KG1 (cell line): ENCODE data around the gene MRNIP.
A peak's percentile ranks its signal among the peaks of the same experiment; 100 is the strongest.
"Not testable (repeated sequence)": the region's sequence is repeated elsewhere in the genome, so short reads cannot be mapped to it uniquely, and the experiment has no call there.

Experiments
- DNase-seq: peaks from one replicate; lab custom pipeline; 2025; lab: John Stamatoyannopoulos, UW

Gene MRNIP

DNA sequence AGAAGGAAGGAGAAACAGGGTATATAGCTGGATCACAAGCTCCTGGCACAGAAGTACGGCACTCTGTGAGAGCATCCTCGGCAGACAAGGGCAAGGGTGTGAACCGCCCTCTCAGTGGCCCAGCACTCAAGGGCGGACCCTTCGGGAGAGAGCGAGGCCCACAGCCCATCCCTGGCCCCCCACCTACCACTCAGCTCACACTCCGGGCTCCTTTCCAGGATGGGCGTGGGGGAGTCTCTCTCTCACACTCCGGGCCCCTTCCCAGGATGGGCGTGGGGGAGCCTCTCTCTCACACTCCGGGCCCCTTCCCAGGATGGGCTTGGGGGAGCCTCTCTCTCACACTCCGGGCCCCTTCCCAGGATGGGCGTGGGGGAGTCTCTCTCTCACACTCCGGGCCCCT lies 12.9 kb upstream of the MRNIP start:
- DNase-seq, result not testable (repeated sequence)

GRCh38 chr5:179870952-179871351 lies 12.3 kb upstream of the MRNIP start:
- DNase-seq, result no peak

DNA sequence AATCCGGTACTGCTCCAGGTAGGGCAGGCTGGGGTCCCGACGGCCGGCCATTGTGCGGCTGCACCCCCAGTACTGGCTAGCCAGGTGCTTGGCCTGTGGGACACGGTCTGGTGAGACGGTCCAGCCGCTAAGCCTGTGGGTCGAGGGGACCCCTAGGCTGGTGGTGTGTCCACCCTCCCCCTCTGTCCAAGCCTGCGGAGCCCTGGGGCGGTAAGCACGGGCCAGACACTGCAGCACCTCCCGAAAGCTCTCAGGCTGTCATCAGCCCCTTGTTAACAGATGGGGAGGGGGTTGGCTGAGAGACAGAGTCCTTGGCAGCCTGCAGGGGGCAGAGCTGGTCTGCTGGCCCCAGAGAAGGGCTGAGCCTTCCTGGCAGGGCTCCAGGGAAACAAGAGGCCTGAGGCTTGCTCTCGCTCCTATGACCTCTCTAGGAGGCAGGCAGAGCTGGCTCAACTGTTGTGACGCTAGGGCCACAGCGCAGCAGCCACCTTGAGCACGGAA lies 11.8 kb upstream of the MRNIP start:
- no peak for DNase-seq

DNA sequence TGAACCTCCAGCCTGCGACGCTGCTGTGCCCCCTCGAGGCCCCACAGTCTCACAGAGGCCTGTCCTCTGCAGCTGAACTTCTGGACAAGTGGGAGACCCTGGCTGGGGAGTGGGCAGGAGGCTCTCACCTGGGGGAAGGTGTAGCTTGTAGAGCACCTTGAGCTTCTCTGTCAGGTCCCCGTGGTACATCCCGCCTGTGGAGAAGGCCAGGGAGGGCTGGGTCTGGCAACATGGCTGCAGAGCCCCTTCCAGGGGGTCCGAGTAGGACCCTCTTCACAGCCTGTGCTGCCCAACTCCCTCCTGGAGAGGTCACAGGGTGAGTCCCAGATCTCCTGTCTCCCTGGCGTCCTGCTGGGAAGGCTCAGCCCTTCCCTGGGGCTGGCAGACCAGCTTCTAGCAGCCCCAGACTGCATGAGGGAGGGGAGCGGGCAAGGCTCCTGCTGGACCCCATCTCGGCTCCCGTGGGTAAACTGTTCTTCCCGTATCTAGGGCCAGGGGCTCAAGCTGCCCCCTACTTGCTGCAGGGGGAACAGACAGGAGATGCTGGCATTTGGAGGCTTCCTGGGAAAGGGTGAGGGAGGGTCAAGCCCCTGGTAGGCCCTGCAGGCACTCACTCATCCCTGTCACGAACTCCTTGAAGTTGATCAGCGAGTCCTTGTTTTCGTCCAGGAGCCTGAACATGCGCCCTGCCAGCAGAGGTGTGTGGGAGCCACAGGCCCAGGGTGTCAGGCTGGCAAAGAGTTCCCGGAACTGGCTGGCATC lies 11.2 kb upstream of the MRNIP start:
- no peak for DNase-seq

GRCh38 chr5:179869101-179869500 lies 10.5 kb upstream of the MRNIP start:
- DNase-seq, result no peak

DNA sequence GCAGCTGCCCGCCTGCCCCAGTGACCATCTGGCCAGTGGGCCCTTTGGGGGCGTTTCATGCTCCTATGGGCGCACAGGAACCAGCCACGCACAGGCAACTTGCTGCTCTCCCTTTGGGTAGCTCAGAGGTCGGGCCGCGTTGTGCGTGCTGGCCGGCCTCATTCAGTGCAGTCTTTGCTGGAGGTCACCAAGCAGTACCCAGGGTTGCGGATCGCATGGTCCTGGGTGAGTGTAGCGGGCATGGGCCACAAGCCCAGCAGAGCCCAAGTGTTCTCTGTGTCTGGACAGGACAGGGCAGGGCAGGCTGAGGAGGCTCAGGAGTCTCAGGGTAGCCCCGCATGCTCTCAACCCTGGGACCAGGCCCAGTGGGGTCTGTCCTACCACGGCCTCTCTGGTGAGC lies 9.9 kb upstream of the MRNIP start:
- no peak for DNase-seq

DNA sequence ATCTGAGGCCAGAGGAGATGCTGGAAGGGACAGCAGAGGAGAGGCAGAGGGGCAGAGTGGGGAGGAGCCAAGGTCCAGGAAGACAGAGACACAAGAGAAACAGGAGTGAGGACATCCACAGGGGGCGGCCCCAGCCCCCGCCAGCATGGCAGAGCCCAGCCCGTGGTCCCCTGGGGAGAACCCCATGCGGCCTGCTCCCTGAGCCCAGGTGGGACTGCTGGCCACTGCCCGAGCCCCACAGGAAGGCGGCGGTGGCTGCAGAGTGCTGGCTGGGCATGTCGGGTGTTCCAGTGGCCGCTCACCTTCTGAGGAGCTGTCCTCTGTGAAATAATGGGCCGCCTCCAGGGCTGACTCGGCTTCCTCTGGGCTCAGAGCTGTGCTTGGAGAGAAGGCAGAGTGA lies 8.9 kb upstream of the MRNIP start:
- DNase-seq, result no peak

- no peak for DNase-seq
These were observed 8.5 kb upstream of the MRNIP start for GRCh38 chr5:179867079-179867465.

DNA sequence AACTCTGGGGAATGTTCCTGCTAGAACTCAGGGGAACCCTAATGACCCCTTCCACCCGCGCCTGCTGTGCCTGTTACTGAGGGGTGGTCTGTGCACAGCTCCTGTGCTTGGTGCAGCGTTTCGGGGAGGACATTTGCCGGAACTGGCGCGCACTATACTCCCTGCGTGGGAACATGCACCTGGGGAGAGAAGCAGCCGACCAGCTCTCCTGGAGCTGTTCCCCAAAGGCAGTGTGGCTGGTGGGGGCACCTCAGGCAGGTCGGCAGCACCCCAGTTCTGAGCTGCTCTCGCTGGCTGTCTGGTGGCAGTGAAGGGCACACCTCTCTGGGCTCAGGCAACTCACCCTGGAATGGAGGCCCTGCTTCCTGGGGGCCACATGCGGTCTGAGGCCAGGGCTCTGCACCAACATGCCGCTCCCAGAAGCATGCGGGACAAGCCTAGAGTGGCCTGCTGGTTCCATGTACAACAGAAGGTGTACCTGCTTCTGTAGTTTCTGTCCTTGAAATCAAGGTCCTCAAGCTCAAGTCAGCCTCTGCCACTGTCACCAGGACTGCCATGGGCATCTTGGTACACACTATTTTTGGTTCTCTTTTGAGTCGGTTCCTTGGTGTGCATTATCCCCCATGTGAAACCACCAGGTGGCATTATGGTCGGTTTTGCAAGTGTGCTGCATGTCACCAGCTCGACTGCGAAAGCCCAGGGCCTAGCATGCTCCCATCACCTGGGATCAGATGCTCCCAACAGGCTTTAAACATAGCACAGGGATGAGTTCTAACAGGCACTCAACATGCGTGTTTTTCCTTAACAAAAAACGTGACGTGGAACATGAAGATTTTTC lies 7.8 kb upstream of the MRNIP start:
- DNase-seq, result no peak

DNA sequence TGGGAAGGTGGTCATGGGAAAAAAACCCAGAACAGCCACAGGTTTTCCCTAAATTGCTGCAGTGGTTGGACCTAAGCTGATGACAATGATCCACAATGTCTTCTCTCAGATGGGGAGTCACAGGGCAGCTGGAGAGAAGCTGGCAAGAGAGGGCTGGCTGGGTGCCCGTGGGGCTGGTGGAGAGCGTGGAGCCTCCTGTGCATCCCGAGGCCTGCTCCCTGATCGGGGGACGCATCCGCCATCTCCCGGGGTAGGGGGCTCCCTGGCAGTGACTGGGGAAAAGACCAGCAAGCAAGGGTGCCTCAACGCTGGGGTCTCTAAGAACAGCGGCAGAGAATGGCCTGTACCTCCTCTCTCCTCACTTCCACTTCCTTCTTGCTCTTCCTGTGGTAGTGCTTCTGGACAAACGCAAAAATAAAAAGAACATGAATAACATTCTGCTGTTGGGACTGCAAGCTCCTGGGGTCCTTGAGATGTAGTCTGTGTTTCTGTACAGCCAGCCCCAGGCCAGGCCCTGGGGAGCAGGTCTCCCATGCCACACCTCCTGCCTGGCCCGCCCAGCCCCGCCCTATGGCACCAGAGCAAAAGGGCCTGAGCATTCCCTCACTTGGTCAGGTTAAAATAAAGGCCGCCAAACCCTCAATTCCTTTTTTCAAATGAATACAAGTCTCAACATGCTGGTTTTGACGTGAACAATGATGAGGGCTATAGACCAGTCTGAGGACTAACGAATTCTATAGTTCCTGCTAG lies 7.0 kb upstream of the MRNIP start:
- DNase-seq, result no peak

DNA sequence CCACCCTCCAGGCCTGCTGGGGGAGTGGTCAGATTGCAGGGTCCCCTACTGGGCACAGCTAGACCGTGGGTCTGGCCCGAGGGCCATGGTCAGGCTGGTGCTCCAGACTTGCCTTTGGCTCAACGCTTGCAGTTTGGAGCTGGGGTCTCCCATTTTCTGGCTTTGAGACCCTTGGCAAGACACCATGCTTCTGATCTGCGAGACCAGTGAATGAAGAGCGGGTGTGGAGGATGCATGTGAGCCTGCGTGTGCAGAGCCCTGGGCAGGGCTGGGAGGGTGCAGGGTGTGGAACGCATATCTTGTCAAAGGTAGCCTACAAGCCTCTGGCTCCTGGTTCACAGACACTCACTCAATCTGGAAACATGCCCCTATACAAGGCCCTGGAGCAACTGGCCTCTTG lies 6.1 kb upstream of the MRNIP start:
- no peak for DNase-seq

DNA sequence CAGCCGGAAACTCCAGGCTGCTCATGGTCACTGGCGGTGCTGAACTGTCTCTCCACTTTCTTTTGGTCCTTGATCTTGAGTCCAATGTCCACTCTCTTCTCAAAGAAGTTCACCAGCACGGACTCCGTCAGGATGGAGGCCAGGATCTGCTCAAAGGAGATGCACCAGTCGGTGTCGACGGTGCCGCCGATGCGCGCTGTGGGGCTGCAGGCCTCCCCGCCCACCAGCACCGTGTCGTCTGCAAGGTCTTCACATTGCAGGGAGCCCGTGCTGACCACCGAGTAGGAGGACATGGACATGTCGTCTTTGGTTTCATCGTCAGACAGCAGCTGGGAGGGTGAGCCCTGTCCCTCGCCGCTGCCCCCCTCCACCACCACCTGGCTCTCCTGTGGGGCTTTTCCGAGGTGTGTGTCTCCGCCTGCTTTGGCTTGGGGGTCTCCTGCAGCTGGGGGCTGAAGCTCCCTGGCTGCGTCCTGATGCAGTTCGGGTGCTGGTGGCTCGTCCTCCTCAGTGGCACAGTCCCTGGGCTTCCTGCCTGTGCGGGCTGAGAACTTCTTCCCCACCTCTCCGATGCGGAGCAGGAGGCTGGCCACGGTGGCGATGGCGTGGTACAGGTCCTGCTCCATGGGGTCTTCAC lies 5.0 kb upstream of the MRNIP start:
- no peak for DNase-seq

DNA sequence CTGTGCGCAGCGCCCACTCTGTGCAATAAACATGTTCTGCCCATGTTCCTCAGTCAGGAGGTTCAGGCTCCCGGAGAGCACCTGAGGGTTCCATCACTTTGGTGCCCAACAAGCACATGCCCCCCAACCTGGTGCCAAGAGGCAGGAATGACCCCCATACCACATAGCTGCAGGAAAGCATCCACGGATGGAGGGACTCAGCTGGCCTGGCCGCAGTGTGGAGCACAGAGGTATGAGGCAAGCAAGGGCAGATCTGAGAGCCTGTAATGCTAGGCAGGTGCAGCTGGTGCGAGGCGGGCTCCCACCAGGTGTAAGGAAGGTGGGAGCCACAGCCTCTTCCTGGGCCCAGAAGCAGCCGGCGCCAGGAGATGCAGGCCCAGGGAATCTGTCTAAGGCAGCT lies 4.3 kb upstream of the MRNIP start:
- no peak for DNase-seq

GRCh38 chr5:179862296-179862695 lies 3.7 kb upstream of the MRNIP start:
- DNase-seq, result no peak

- DNase-seq, result no peak
These were observed 1.7 kb upstream of the MRNIP start for GRCh38 chr5:179860301-179860700.

DNA sequence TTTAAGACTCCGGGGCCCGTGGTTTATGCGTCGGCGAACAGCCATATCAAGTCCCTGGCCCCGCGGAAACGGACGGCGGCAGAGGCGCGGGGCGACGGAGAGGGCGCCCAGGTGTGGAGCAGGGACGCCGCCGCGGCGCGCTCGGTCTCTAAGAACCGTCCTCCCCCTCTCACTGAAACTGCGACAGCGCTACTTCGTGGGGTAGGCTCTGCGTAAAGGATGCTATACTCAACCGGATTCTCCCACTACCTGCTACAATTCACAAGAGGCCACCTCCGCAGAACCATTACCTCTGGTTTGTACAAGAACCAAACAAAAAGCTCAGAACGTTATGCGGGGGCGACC lies 404 bp downstream of the MRNIP start:
- DNase-seq, result peak; percentile 38

GRCh38 chr5:179854356-179854755 lies 4.3 kb downstream of the MRNIP start:
- no peak for DNase-seq

DNA sequence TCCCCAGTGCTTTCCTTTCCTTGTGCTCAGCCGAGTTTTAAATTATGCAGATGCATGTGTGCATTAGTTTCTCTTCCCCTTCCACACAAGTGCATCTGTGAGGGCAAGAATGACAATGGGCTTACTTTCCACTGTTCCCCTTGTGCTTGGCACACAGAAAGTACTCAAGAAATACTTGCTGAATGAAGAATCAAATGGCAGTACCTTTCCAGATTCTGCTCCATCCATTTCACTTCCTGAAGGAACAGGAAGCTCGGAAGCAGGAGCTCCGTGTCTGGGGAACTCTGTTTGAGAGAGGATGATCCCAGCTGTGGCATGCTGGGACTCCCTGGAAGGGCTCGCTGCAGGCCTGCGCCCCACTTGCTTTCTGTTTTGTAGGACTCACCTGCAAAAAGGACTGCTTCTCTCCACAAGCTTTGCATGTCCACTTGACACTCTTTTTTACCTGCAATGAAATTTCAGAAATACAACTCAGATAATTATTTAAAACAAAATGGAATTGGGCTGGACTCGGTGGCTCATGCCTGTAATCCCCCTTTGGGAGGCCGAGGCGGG lies 5.5 kb downstream of the MRNIP start:
- DNase-seq, result no peak

GRCh38 chr5:179841621-179842020 lies 17.0 kb downstream of the MRNIP start:
- DNase-seq, result no peak

DNA sequence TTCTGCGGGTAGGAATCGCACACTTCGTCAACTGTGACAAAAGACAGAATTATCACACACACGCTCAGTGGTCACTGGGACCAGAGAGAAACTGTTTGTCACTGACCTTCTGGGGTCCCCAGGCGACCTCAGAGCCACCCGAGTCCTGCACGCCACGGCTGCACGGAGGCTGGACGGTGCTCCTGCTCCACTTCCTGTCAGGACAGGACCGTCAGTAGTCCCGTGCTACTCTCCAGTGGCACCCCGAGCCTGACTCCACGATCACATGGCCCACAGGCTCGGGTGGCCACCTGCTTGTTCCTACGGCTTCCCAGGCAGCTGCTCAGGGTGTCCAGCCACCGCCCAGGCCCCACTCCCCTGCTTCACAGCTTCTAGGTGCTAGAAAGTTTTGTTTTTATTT lies 17.9 kb downstream of the MRNIP start:
- DNase-seq, result no peak

DNA sequence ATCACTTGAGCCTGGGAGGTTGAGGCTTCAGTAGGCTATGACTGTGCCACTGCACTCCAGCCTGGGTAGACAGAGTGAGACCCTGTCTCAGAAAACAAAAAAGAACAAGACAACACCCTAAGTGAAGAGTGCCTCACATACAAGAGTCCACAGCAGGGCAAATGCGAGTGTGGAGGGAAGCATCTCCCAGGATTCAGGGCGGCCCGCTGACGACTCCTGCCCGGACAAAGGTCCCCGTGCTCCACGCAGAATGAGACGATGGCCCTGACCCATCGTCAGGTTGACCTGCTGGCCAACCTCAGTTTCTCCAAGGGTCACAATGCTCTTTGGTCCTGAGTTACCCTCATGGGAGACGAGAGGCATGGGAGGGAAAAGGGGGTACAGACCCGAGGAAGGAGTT lies 18.3 kb downstream of the MRNIP start:
- DNase-seq, result no peak
